K562 (cell line): ENCODE results near the gene TRIM27.

Experiments
- C11orf30 ChIP-seq: fragments of 450-650 bp; IDR thresholded peaks from 2 replicates; pipeline ENCODE4 v1.6.1; 2016; ENCODE audit warnings: low read depth, mild to moderate bottlenecking
- EHMT2 ChIP-seq: fragments of 450-650 bp; IDR thresholded peaks from 2 replicates; pipeline ENCODE4 v1.6.1; 2018; ENCODE audit warnings: antibody characterized with exemption
- EZH2 ChIP-seq: IDR thresholded peaks from 2 replicates; pipeline ENCODE4 v1.6.1; 2012; ENCODE audit warnings: low read depth, mild to moderate bottlenecking, inconsistent platforms, low read length, borderline replicate concordance
- GTF3C2 ChIP-seq: IDR thresholded peaks from 3 replicates; pipeline ENCODE4 v1.6.1; 2011; ENCODE audit warnings: borderline replicate concordance, mild to moderate bottlenecking, moderate library complexity; ENCODE audit not compliant: insufficient read length; ENCODE audit errors: extremely low read depth
- HDGF ChIP-seq: fragments of 450-650 bp; IDR thresholded peaks from 2 replicates; pipeline ENCODE4 v1.6.1; 2016
- POLR2AphosphoS5 ChIP-seq: IDR thresholded peaks from 2 replicates; pipeline ENCODE4 v1.6.1; 2011; ENCODE audit warnings: mild to moderate bottlenecking, low read depth, low read length, moderate library complexity; ENCODE audit not compliant: control insufficient read depth, insufficient read depth
- RBFOX2 ChIP-seq: fragments of 200-400 bp; formaldehyde crosslinking; IDR thresholded peaks from 2 replicates; pipeline ENCODE4 v1.6.1; 2017; ENCODE audit warnings: low read depth, mild to moderate bottlenecking, low read length, moderate library complexity
- RFX1 ChIP-seq: fragments of 450-650 bp; IDR thresholded peaks from 2 replicates; pipeline ENCODE4 v1.6.1; 2016; ENCODE audit warnings: mild to moderate bottlenecking, moderate library complexity
- TBP ChIP-seq: optimal IDR thresholded peaks from 2 replicates; pipeline ENCODE3; 2011; ENCODE audit warnings: low read depth, low read length, improper control_type of control experiment
- TSHZ1 ChIP-seq: fragments of 250-450 bp; sonication (Bioruptor Pico); IDR thresholded peaks from 2 replicates; pipeline ENCODE4 v1.4.0; 2020; ENCODE audit warnings: mild to moderate bottlenecking, moderate library complexity
- ZNF274 ChIP-seq: IDR thresholded peaks from 2 replicates; pipeline ENCODE4 v1.6.1; 2011; ENCODE audit warnings: low read depth, mild to moderate bottlenecking, low read length, moderate library complexity, borderline replicate concordance
- ZZZ3 ChIP-seq: fragments of 450-650 bp; IDR thresholded peaks from 2 replicates; pipeline ENCODE4 v1.6.1; 2016; ENCODE audit warnings: antibody characterized with exemption, mild to moderate bottlenecking, moderate library complexity

- TF ChIP-seq RBFOX2 (no peak), EZH2 (no peak), RFX1 (no peak), GTF3C2 (no peak), ZZZ3 (no peak), POLR2AphosphoS5 (no peak), EHMT2 (peak; percentile 81), TSHZ1 (CRISPR knock-in tag) (no peak), ZNF274 (no peak), C11orf30 (no peak), TBP (no peak), HDGF (0 out of 2 replicates have a peak, but pooled peaks have one; percentile 51)
Measured at GRCh38 chr6:28953585-28954258, 29.9 kb upstream of the TRIM27 start.
